Trophoblast cell (in vitro differentiated cells and primary cell): ENCODE results near the gene ZC3H8.

Source experiments
- DNase-seq, 2 donors: peaks; one replicate each; pipeline ENCODE4 v3.0.0-alpha.2; 2016
- H2AFZ ChIP-seq: 2 replicates; pipeline ENCODE4 v1.6.1; 2013; ENCODE audit warnings: low read length, moderate library complexity, mild to moderate bottlenecking; ENCODE audit not compliant: insufficient read depth, poor library complexity
- H2AK5ac ChIP-seq: 2 replicates; pipeline ENCODE4 v1.6.1; 2013; ENCODE audit warnings: mild to moderate bottlenecking, low read length
- H2BK120ac ChIP-seq: 2 replicates; pipeline ENCODE4 v1.6.1; 2013; ENCODE audit warnings: low read length, mild to moderate bottlenecking, moderate library complexity; ENCODE audit not compliant: insufficient read depth, poor library complexity
- H2BK12ac ChIP-seq: 2 replicates; pipeline ENCODE4 v1.6.1; 2013; ENCODE audit warnings: mild to moderate bottlenecking, low read length, moderate library complexity
- H2BK5ac ChIP-seq: 2 replicates; pipeline ENCODE4 v1.6.1; 2013; ENCODE audit warnings: low read length, low read depth, moderate library complexity, mild to moderate bottlenecking; ENCODE audit not compliant: poor library complexity
- H3K14ac ChIP-seq: 2 replicates; pipeline ENCODE4 v1.6.1; 2013; ENCODE audit warnings: mild to moderate bottlenecking, low read length
- H3K18ac ChIP-seq: 2 replicates; pipeline ENCODE4 v1.6.1; 2013; ENCODE audit warnings: mild to moderate bottlenecking, low read length
- H3K23ac ChIP-seq: 2 replicates; pipeline ENCODE4 v1.6.1; 2013; ENCODE audit warnings: low read length
- H3K27ac ChIP-seq: 2 replicates; pipeline ENCODE4 v1.5.1; 2013; ENCODE audit warnings: low read depth, mild to moderate bottlenecking, inconsistent platforms, low read length, moderate library complexity
- H3K27me3 ChIP-seq: 2 replicates; pipeline ENCODE4 v1.6.1; 2013; ENCODE audit warnings: inconsistent platforms, mild to moderate bottlenecking, low read length, moderate library complexity; ENCODE audit not compliant: insufficient read depth
- H3K36me3 ChIP-seq, 2 experiments: 1 replicate in 1 of 2; 2 replicates in 1 of 2; pipeline ENCODE4 v1.6.1; 2013; ENCODE audit warnings: low read length in 2 of 2, mild to moderate bottlenecking in 2 of 2, moderate library complexity in 1 of 2; ENCODE audit not compliant: insufficient read depth in 2 of 2, control insufficient read depth in 1 of 2
- H3K4ac ChIP-seq: 2 replicates; pipeline ENCODE4 v1.6.1; 2013; ENCODE audit warnings: low read depth, mild to moderate bottlenecking, low read length, moderate library complexity
- H3K4me1 ChIP-seq, 2 experiments: 1 replicate in 1 of 2; 2 replicates in 1 of 2; pipeline ENCODE4 v1.6.1; 2013; ENCODE audit warnings: low read length in 2 of 2, mild to moderate bottlenecking in 2 of 2, moderate library complexity in 1 of 2; ENCODE audit not compliant: insufficient read depth in 2 of 2, control insufficient read depth in 1 of 2
- H3K4me2 ChIP-seq: 2 replicates; pipeline ENCODE4 v1.6.1; 2013; ENCODE audit warnings: inconsistent platforms, mild to moderate bottlenecking, low read length, moderate library complexity
- H3K4me3 ChIP-seq: 2 replicates; pipeline ENCODE4 v1.5.1; 2013; ENCODE audit warnings: mild to moderate bottlenecking, low read depth, low read length, inconsistent platforms
- H3K79me1 ChIP-seq: one replicate; pipeline ENCODE4 v1.6.1; 2013; ENCODE audit warnings: low read length
- H3K79me2 ChIP-seq: 2 replicates; pipeline ENCODE4 v1.6.1; 2013; ENCODE audit warnings: low read length, mild to moderate bottlenecking; ENCODE audit not compliant: control insufficient read depth, insufficient read depth, poor library complexity
- H3K9ac ChIP-seq: 2 replicates; pipeline ENCODE4 v1.6.1; 2013; ENCODE audit warnings: mild to moderate bottlenecking, low read length
- H3K9me3 ChIP-seq: 2 replicates; pipeline ENCODE4 v1.6.1; 2013; ENCODE audit warnings: low read depth, mild to moderate bottlenecking, control low read depth, inconsistent platforms, low read length; ENCODE audit not compliant: insufficient read depth
- H4K12ac ChIP-seq: 2 replicates; pipeline ENCODE4 v1.6.1; 2013; ENCODE audit warnings: low read depth, mild to moderate bottlenecking, low read length, moderate library complexity
- H4K8ac ChIP-seq: 2 replicates; pipeline ENCODE4 v1.6.1; 2013; ENCODE audit warnings: low read depth, mild to moderate bottlenecking, low read length, moderate library complexity
- H4K91ac ChIP-seq: one replicate; pipeline ENCODE4 v1.6.1; 2013; ENCODE audit warnings: low read depth, mild to moderate bottlenecking, low read length, moderate library complexity
- WGBS: extraction: QIAGEN DNeasy Blood & Tissue Kit; methylation state at CpG from one replicate; pipeline ENCODE4 v1.1.7; 2013; ENCODE audit warnings: missing lambda C conversion rate; ENCODE audit not compliant: insufficient read length, insufficient coverage; ENCODE audit errors: extremely low coverage; 5-methylcytosine and 5-hydroxymethylcytosine counted together

Gene ZC3H8

DNA sequence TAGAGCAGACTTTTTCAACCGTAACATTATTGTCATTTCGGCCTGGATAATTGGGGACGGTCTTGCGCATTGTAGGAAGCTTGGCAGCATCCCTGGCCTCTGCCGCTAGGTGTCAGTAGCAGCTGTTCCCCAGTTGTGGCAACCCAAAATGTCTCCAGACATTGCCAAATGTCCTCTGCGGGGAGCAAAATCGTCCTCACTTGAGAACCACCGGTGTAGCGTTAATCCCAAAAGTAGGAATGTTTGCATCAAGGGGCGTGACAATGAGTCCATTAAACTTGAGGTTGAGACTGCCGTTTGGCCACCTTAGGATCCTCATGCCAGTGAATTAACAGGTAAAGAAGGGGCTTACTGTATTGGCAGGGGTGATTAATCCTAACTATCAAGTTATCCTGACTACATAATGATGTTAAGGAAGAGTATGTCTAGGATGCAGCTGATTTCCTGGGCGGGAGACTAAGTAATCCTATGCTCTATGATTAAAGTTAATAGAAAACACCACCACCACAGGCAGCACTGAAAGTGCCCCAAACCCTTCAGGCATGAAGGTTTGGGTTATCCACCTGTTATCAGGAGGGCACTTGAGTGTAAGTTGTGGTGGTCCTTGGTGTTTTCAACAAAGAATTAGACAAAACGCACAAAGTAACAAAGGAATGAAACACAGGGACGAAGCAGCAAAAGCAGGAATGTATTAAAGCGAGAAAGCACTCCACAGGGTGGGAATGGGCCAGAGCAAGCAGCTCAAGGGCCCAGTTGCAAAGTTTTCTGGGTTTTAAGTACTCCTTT lies 4.9 kb upstream of the ZC3H8 start:
- WGBS = no CpG with 5 or more reads among the region's 15 CpGs
- Histone ChIP-seq H2BK12ac (no peak overlapping the region), H3K4ac (no peak overlapping the region), H3K4me3 (no peak overlapping the region), H3K79me2 (no peaks in the 10 kb centered on the region), H3K9ac (no peak overlapping the region), H4K12ac (no peak overlapping the region), H2BK120ac (no peak overlapping the region), H3K18ac (no peak overlapping the region), H3K4me2 (peak overlapping the region; percentile 41), H4K8ac (peak overlapping the region; percentile 25), H2AFZ (no peak overlapping the region), H2BK5ac (no peak overlapping the region), H2AK5ac (no peak overlapping the region), H3K36me3 (no peaks in the 10 kb centered on the region), H3K4me1 (no peaks in the 10 kb centered on the region), H3K79me1 (peaks cover 2% of the 10 kb centered on the region), H3K14ac (no peak overlapping the region), H4K91ac (no peak overlapping the region), H3K27ac (no peak overlapping the region), H3K9me3 (no peaks in the 10 kb centered on the region), H3K27me3 (no peaks in the 10 kb centered on the region), H3K23ac (no peak overlapping the region)
- DNase-seq = peak; percentile 63 to 87

DNA sequence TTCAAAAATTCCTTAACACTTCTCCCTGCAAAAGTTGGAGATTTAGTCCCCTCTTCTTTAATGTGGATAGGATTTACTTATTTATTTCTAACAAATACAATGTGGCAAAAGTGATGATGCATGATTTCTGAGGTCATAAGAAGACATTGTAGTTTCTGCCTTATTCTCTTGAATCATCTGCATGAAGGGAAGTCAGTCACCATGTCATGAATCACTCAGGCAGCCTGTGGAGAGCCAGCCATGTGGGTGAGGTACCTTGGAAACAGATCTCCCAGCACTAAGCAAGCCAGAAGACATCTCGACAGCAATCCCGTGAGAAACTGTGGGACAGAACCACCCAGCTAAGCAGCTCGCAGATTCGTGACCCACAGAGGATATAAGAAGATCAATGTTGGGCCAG lies 2.7 kb upstream of the ZC3H8 start:
- Histone ChIP-seq H3K27me3 (no peaks in the 10 kb centered on the region), H2BK12ac (no peak overlapping the region)
- no CpG with 5 or more reads among the region's 4 CpGs for WGBS

DNA sequence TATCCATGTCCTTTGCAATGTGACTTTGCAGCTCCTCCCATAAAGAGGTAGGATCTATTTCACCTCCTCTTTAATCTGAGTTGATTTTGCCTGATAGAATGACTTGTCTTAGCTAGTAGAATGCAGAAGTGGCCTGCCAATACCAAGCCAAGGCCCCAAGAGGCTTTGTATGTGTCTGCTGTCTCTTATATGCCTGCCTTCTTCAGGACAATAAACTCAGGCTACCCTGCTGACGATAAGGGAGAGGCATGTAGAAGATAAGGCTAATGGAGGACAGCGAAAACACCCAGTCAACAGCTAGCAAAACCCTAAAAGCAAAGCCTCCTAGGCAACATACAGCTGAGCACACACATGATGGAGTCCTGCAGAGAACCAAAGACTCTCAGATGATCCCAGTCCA lies 1.8 kb upstream of the ZC3H8 start:
- Histone ChIP-seq H2AFZ (no peak overlapping the region), H3K18ac (no peak overlapping the region), H3K4me2 (no peak overlapping the region), H3K79me1 (peaks cover 7% of the 10 kb centered on the region), H3K27me3 (no peaks in the 10 kb centered on the region), H3K14ac (no peak overlapping the region), H3K4ac (no peak overlapping the region), H4K91ac (no peak overlapping the region), H2AK5ac (no peak overlapping the region), H3K23ac (no peak overlapping the region), H3K27ac (no peak overlapping the region), H3K9ac (no peak overlapping the region), H3K9me3 (no peaks in the 10 kb centered on the region), H3K36me3 (no peaks in the 10 kb centered on the region), H4K8ac (no peak overlapping the region), H3K4me1 (no peaks in the 10 kb centered on the region), H2BK5ac (no peak overlapping the region), H4K12ac (no peak overlapping the region), H2BK120ac (no peak overlapping the region), H2BK12ac (no peak overlapping the region), H3K4me3 (no peak overlapping the region), H3K79me2 (no peaks in the 10 kb centered on the region)
- WGBS = no CpG with 5 or more reads among the region's 2 CpGs
- no peak for DNase-seq

More for the DNA sequence above, 2.7 kb upstream of the ZC3H8 start:
- Histone ChIP-seq H3K4ac (no peak overlapping the region), H2AFZ (no peak overlapping the region), H3K79me2 (no peaks in the 10 kb centered on the region), H4K8ac (no peak overlapping the region), H3K18ac (no peak overlapping the region), H3K14ac (no peak overlapping the region), H2BK120ac (no peak overlapping the region), H3K79me1 (peaks cover 7% of the 10 kb centered on the region), H4K12ac (no peak overlapping the region), H3K36me3 (no peaks in the 10 kb centered on the region), H2AK5ac (no peak overlapping the region), H3K4me2 (no peak overlapping the region), H2BK5ac (no peak overlapping the region), H3K9me3 (no peaks in the 10 kb centered on the region), H3K4me1 (no peaks in the 10 kb centered on the region), H4K91ac (no peak overlapping the region), H3K27ac (no peak overlapping the region), H3K23ac (no peak overlapping the region), H3K9ac (no peak overlapping the region), H3K4me3 (no peak overlapping the region)
- no peak for DNase-seq

DNA sequence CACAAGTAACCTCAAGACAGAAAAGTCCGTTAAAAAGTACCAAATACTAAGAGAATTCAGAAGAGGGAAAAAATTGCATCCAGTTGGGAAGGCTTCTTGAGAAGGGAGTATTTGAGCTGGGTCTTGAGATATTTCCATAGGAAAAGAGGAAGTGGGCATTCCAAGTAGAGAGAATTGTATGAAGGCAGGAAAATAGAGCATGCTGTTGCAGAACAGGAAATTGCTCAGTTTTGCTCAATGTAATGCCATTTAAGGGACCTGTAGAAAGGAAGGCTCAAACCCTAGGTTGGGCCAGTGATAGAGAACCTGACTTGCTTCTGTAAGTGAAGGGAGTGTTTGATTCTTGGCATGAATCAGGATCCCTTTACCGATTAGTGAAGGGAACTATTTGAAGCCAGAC lies 1.0 kb upstream of the ZC3H8 start:
- WGBS = no CpG with 5 or more reads among the region's 2 CpGs
- Histone ChIP-seq H2BK120ac (no peak overlapping the region), H3K79me1 (peaks cover 7% of the 10 kb centered on the region), H3K79me2 (no peaks in the 10 kb centered on the region), H2BK12ac (no peak overlapping the region), H4K91ac (no peak overlapping the region), H3K4me3 (no peak overlapping the region), H4K8ac (no peak overlapping the region), H3K18ac (no peak overlapping the region), H3K14ac (no peak overlapping the region), H3K27ac (no peak overlapping the region), H2AK5ac (no peak overlapping the region), H3K9ac (no peak overlapping the region), H3K9me3 (no peaks in the 10 kb centered on the region), H2AFZ (no peak overlapping the region), H4K12ac (no peak overlapping the region), H3K36me3 (no peaks in the 10 kb centered on the region), H3K4me1 (no peaks in the 10 kb centered on the region), H3K4ac (no peak overlapping the region), H3K27me3 (no peaks in the 10 kb centered on the region), H3K4me2 (no peak overlapping the region), H3K23ac (no peak overlapping the region), H2BK5ac (no peak overlapping the region)
- DNase-seq = no peak
